ENCODE results near the gene ABI3BP. TPM values are rescaled to one million over a fixed set of nuclear protein-coding genes. Genes with fewer than 3 reads are reported as not detected.

Gene ABI3BP
- total RNA-seq, 2 donors from 2014 or later = 0.12 to 0.32 TPM

DNA sequence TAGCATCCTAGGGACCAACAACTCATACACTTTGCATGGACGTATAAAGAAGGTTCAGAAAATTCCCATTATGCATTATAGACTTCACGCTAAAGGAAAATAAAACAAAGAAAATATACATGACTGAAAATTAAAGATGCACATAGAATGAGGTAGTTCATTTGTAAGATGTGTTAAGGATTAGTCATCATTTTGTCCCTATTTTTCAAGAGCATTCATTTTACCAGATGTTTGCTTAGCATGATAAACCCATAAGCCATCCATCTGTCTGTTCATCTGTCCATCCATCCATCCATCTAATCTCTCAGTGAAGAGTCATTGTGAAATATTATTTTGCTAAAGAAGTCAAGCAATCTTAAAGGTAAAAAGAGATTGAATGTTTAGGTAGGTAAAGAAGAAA is 203.6 kb downstream of the ABI3BP start:
- Mint-ChIP-seq H3K27ac (no peak overlapping the region), H3K9me3 (peaks cover 0 to 11% of the 10 kb centered on the region in 2 donors), H3K36me3 (peaks cover 0 to 5% of the 10 kb centered on the region in 2 donors)
- DNase-seq (ENCODE audit: low spot score in 2 of 2) (no peak), ATAC-seq (no peak)

DNA sequence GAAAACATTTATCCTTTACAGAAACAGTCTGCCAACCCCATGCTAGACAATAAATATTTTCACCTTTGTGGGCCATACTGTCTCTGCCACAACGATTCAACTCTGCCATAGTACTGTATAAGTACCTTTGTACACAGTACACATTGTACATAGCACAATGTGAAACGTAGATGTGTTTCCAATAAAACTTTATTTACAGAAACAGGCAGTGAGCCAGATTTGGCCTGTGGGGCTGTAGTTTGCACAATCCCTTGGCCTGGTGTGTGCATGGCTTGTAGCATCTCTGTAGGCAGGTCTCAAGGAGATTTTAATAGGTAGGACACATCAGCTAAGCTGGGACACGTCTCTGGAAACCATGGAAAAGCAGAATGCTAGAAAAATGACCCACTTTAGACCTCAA is 209.6 kb downstream of the ABI3BP start:
- peaks cover 0 to 15% of the 10 kb centered on the region in 2 donors for H3K9me3 Mint-ChIP-seq
- ATAC-seq (no peak), DNase-seq (ENCODE audit: low spot score in 2 of 2) (no peak)
- H3K27ac Mint-ChIP-seq = no peak overlapping the region
- H3K36me3 Mint-ChIP-seq = peaks cover 0 to 5% of the 10 kb centered on the region in 2 donors

DNA sequence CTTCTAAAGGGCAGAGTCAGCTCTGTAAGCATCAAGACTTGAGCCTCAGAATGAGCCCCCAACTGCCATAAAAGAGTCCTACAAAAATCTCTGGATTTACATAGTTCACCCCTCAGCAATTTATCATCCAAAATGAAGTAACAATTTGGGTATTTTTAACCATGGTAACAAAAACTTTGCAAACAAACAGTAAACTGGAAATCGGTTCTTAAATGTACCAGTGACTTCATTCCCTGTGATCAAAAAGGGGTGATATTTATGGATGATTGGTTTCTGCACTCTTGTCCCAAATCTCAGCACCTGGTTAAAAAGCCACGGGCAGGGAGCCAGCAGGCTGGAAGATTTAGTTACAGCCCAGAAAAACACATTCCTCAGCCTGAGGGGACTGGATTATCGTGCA is 210.3 kb downstream of the ABI3BP start:
- no peak for ATAC-seq
- DNase-seq (ENCODE audit: low spot score in 2 of 2) = no peak

DNA sequence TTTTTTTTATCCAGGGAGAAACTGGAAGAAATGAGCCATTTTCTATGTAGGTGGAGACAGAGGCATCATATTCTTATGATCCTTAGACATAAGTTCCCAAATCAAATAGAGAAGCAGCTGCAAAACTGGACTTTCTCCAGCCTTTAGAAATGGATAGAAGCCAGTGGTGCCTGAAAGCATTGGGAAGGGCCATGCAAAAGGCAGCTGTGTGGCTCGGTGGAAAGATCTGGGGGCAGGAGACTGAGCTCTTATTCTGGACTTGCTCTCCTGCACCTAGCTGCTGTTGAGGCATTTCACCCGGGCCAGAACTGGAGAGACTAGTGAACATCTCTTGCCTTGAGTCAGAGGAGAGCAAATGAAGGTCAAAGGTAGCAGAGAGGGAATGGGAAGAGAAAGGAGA is 210.9 kb downstream of the ABI3BP start:
- DNase-seq (ENCODE audit: low spot score in 2 of 2) (no peak), ATAC-seq (no peak)
- Mint-ChIP-seq H3K9me3 (peaks cover 0 to 15% of the 10 kb centered on the region in 2 donors), H3K36me3 (peaks cover 0 to 5% of the 10 kb centered on the region in 2 donors), H3K27ac (no peak overlapping the region)

More for the DNA sequence above, 210.3 kb downstream of the ABI3BP start:
- H3K36me3 Mint-ChIP-seq = peaks cover 0 to 5% of the 10 kb centered on the region in 2 donors
- peaks cover 0 to 15% of the 10 kb centered on the region in 2 donors for H3K9me3 Mint-ChIP-seq
- H3K27ac Mint-ChIP-seq = no peak overlapping the region

DNA sequence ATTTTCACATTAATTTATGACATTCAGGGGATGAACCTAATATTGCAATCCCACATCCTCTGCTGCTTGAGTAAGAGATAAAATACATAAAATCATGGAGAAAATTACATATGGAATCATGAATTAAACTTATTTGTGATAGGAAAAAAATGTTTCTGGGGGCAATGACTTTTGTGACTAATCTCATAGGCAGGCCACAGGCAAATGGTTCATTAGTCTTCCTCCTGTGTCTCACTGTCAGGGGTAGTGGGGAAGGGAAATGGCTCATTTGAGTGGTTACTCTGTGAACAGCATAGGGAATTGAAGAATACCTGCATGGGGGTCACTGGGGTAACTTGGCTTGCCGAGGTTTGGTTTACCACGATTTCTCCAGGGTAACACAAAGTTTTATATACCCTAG is 211.9 kb downstream of the ABI3BP start:
- Mint-ChIP-seq H3K36me3 (peaks cover 0 to 5% of the 10 kb centered on the region in 2 donors), H3K9me3 (peaks cover 0 to 15% of the 10 kb centered on the region in 2 donors)
- DNase-seq (ENCODE audit: low spot score in 2 of 2) = no peak

DNA sequence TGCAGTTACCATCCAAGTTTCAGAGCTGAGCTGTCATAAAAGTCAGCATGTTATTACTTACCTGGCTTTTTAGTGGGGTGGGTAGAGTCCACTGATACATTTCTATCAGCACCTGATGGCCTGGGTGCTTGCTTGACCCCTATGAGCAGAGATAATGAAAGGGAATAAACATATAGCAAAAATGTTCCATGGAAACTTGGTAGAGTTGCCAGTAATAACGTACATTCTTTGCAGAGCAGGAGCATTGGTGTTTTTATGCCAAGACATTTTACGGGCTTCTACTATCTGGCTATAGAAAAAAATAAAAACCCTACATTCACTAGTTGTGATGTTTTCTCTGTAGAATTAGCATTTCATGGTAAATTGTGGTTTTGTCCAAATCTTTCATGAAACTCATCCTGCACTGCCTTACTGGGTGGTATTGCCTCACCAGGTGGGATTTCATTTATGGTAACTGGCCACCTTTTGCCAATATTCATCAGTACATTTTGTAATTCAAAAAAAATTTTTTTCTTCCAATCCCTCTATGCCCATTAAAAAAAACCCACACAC is 213.1 kb downstream of the ABI3BP start:
- ATAC-seq = no peak

More for the DNA sequence above, 211.9 kb downstream of the ABI3BP start:
- H3K27ac Mint-ChIP-seq = no peak overlapping the region
- no peak for ATAC-seq

DNA sequence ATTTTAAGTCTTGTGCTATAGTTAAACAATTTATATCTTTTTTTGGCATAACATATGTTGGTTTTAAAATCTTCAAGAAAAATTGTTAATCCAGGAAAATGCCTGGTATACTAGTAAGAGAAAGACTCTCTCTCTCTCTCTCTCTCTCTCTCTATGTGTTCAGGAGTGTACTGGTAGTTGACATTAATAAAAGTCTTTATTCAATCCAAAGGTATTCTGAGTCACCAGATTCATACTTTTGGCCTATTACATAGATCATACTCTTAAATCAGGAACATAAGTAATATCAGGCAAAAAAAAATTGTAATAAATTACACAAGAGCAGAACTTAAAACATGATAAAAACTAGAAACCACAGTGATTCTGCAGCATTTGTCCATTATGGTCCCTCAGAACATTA is 213.7 kb downstream of the ABI3BP start:
- ATAC-seq (no peak), DNase-seq (ENCODE audit: low spot score in 2 of 2) (no peak)
- Mint-ChIP-seq H3K36me3 (no peaks in the 10 kb centered on the region), H3K9me3 (peaks cover 0 to 3% of the 10 kb centered on the region in 2 donors), H3K27ac (no peak overlapping the region)

More for the DNA sequence above, 213.1 kb downstream of the ABI3BP start:
- Mint-ChIP-seq H3K9me3 (peaks cover 0 to 10% of the 10 kb centered on the region in 2 donors), H3K27ac (no peak overlapping the region), H3K36me3 (no peaks in the 10 kb centered on the region)
- no peak for DNase-seq (ENCODE audit: low spot score in 2 of 2)

DNA sequence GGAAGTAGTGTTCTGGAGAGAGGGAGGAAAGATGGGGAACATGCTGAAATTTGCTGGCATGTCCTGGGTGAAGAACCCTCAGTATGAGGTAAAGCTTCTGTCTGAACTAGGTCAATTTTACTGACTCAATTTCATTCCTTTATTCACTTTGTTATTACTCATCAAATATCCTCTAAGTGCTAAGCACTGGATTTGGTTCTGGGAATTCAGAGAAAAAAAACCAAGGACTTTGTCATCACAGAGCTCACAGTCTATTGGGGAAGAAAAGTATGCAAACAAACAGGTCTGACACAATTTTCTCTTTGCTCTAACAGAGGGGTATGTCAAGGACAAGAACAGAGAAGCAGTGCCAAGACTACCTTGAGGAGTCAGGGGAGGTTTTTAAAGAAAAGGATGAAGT is 215.9 kb downstream of the ABI3BP start:
- Mint-ChIP-seq H3K9me3 (no peaks in the 10 kb centered on the region), H3K27ac (no peak overlapping the region), H3K36me3 (no peaks in the 10 kb centered on the region)
- DNase-seq (ENCODE audit: low spot score in 2 of 2) = no peak
- no peak for ATAC-seq

DNA sequence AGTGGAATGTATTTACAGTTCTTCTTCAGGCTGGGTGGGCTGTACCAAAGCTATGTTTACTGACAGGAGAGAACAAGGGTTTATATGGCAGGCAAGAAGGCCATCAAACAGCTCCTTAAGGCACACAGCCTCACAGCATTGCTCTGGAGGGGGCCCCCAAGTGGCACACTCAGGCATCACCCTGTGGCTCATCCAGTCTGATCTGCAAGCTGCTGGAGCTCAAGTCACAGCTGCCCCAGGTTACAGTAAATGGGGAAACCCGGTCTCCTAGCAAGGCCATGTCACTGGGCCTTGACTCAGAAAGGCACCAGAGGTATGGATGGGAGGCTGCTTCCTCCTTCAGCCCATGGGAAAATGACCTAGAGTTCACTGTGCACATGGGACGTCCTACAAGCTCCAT is 216.5 kb downstream of the ABI3BP start:
- Mint-ChIP-seq H3K27ac (no peak overlapping the region), H3K36me3 (no peaks in the 10 kb centered on the region), H3K9me3 (peaks cover 0 to under 1% of the 10 kb centered on the region in 2 donors)
- ATAC-seq (peak in 1 of 2 donors; percentile 39), DNase-seq (ENCODE audit: low spot score in 2 of 2) (no peak)

DNA sequence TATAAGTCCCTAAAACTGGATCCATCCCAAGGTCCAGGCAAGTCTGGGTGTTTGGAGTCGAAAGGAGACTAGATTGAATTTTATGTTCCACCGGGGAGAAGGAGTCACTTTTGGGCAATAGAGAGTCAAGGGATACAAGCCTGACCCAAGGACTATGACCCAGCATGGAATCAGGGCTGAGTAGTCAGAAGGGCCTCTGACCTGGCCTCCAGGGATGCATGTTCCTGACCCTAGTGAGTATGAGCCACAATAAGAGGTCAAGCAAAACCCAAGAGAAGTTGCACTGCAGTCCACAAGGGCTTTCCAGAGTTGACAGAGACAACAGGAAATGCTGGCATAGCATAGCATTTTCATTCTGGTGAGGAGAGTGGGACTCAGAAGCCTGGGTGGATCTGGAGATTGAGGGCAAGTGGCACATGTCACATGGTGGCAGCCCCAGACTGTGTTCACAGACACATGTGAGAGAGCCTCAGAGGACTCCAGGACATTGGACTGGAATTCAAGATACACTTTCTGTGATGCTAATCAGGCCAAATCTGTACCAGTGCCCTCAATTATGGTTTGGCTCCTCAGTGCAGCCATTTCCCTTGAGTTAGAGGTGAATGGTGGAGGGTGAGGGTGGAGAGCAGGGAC is 217.0 kb downstream of the ABI3BP start:
- ATAC-seq = no peak

DNA sequence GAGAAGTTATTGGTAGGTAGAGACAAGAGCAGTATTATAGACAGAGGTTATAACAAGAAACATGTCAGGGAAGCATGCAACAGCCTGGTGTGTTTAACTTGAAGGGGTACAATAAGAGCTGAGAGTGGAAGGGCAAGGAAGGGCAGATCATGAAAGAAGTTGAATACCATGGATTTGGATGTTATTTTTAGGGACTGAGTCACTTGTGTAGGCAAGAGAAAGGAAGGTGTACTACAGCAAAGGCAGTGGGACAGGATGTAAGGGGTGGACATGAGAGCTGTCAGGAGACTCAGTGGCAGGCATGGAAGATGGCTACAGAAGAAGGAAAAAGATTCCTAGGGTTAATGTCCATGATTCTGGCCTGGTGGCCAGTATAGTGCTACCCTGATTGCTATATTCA is 217.6 kb downstream of the ABI3BP start:
- no peak for ATAC-seq

More for the DNA sequence above, 217.0 kb downstream of the ABI3BP start:
- H3K36me3 Mint-ChIP-seq = no peaks in the 10 kb centered on the region
- DNase-seq (ENCODE audit: low spot score in 2 of 2) = no peak
- H3K27ac Mint-ChIP-seq = no peak overlapping the region
- H3K9me3 Mint-ChIP-seq = peaks cover 0 to 6% of the 10 kb centered on the region in 2 donors

DNA sequence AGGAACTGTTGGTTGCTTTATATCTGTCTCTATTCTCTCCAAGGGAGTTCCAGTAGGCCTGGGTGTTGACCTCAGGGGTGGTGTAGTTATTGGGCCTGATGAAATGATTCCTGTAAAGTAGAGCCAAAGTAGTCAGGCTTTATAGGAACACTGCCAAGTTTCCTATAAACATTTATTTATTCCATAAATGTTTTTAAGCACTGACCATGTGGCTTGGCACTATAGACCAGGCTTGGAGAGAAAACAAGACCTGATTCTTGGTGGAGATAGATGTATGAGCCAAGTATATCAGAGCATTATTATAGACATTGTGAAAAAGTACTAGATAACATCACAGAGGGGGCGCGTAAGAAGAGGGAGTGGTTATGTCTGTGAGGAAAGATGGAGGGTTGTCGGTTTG is 218.0 kb downstream of the ABI3BP start:
- H3K27ac Mint-ChIP-seq = no peak overlapping the region
- peaks cover 0 to 6% of the 10 kb centered on the region in 2 donors for H3K9me3 Mint-ChIP-seq
- ATAC-seq = no peak
- no peaks in the 10 kb centered on the region for H3K36me3 Mint-ChIP-seq
- no peak for DNase-seq (ENCODE audit: low spot score in 2 of 2)

More for the DNA sequence above, 217.6 kb downstream of the ABI3BP start:
- no peaks in the 10 kb centered on the region for H3K36me3 Mint-ChIP-seq
- no peak for DNase-seq (ENCODE audit: low spot score in 2 of 2)
- H3K27ac Mint-ChIP-seq = no peak overlapping the region
- H3K9me3 Mint-ChIP-seq = peaks cover 0 to 6% of the 10 kb centered on the region in 2 donors

DNA sequence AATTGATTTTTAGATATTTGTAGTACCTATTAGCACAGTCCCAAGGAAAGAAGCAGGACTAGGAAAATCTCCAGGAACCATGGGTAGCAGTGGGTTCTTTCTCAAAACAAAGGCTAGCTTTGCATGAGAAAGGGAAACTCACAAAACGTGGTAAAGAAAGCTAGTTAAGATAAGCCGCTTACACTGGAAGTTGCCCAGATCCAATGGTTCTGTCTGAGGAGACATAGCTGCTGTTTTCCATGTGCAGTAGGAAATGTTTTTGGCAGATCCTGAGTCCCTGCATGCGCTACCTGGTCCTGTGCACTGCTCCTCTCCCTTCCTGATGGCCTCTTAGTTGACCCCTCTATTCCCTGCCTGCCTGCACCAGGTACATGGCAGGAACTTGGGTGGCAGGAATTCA is 223.5 kb downstream of the ABI3BP start:
- no peak overlapping the region for H3K27ac Mint-ChIP-seq
- no peak for ATAC-seq

DNA sequence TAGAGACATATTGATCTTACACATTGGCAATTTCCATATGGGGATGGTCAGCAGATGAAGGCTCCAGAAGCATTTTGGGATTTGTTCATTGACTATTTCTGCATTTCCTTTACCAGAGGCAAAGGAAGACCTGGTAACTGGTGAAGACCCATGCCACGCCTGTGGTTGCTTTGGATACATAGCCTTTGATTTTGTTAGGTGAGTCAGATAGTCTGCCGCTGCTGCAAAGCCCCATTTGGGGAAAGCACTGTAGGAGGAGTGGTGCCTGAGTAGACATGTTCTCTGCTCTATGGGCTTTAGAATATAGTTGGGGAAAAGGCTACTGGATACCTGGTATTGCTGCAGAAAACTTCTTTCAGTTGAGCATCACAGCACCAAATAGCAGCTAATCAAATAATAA is 227.2 kb downstream of the ABI3BP start:
- DNase-seq (ENCODE audit: low spot score in 2 of 2) (no peak), ATAC-seq (peak; percentile 55 to 72)
- Mint-ChIP-seq H3K9me3 (no peaks in the 10 kb centered on the region), H3K36me3 (no peaks in the 10 kb centered on the region), H3K27ac (no peak overlapping the region)

More for the DNA sequence above, 223.5 kb downstream of the ABI3BP start:
- DNase-seq (ENCODE audit: low spot score in 2 of 2) = no peak
- Mint-ChIP-seq H3K9me3 (peaks cover 0 to 6% of the 10 kb centered on the region in 2 donors), H3K36me3 (no peaks in the 10 kb centered on the region)

DNA sequence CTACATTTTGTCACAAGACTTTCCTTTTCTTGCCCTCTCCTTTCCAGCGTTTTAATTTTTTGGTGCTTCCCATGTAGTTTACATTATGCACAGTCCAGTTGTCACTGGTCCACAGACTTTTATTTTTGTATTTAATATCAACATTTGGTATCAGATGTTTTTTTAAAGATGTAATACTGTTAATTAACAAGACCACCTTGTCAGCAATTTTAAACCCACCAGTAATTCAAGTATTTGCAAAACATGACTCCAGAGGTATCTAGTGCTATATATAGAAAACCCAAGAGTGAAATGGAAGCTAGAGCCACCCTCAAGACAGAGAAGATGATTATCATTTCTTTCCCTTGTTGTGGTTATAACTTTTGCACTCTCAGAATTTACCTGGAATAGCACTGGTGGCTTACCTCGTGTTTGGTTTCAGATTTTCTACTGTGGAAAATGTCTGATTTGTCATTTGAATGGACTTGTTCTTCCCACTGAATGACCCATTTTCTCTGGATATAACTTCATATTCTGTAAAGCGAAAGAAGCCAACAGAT is 227.7 kb downstream of the ABI3BP start:
- Mint-ChIP-seq H3K9me3 (no peaks in the 10 kb centered on the region), H3K27ac (no peak overlapping the region), H3K36me3 (no peaks in the 10 kb centered on the region)
- DNase-seq (ENCODE audit: low spot score in 2 of 2) = no peak
- peak in 1 of 2 donors; percentile 70 for ATAC-seq

DNA sequence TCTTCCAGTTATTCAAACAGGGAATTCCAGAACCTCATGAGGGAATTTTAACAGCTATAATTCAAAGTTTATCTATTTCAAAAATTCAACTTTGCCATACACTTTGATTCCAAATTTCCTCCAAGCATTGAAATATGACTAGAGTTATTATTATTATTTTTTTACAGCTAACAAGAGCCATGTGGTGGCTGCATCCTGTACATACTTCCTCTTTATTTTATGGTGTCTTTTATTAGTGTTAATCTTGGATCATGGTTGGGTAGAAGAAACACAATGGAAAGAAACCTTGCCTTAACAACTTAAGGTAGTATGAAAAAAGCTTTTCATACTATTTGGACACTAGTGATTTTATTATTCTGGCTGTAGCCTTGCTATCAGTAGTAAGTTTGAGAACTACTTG is 231.3 kb downstream of the ABI3BP start:
- ATAC-seq (no peak), DNase-seq (ENCODE audit: low spot score in 2 of 2) (no peak)
- H3K27ac Mint-ChIP-seq = no peak overlapping the region
- no peaks in the 10 kb centered on the region for H3K36me3 Mint-ChIP-seq
- H3K9me3 Mint-ChIP-seq = no peaks in the 10 kb centered on the region

DNA sequence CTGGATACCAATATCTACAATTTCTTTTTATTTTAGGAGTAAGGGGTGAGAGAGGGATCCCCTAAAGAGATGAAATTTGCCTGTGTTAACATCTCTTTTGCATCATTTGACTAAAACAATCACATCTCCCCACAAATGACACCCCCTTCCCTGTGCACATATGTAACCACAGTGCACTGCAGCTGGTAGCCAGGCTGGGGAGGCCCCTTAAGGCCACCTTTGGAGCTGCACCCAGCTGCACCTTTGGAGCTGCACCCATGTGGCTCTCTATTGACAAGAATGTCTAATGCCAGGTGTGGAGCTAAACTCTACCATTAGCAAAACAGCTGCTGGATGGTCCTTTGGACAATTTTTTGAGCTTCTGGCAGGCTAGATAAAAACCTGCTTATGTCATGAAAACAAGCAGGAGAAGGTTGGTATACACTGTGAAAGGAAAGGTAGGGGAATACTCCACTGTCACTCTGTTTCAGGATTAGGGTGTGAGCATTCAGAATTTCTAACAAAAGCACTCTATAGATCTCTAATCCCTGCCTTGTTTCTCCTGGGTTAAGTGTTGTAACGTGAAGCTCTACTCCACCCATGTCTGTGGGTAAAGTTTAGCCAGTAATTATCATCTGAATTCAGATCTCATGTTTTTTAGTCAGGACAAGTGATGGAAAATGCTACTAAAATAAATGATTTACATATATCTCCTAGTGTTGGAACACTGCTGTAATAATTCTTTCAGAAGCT is 231.8 kb downstream of the ABI3BP start:
- Mint-ChIP-seq H3K36me3 (no peaks in the 10 kb centered on the region), H3K9me3 (no peaks in the 10 kb centered on the region)

More for the DNA sequence above, 231.8 kb downstream of the ABI3BP start:
- ATAC-seq = peak; percentile 59 to 60
- DNase-seq (ENCODE audit: low spot score in 2 of 2) = peak in 1 of 2 donors; percentile 11
- peak overlapping the region in 1 of 2 donors; percentile 37 for H3K27ac Mint-ChIP-seq
